Upper lobe of left lung (tissue), 6 donors: ENCODE results near the gene DDX24. TPM values are rescaled to one million over a fixed set of nuclear protein-coding genes. Genes with fewer than 3 reads are reported as not detected.
"Not testable (repeated sequence)": the region's sequence is repeated elsewhere in the genome, so short reads cannot be mapped to it uniquely, and the experiment has no call there.

Experiments used
- ATAC-seq, 2 donors: fragments of 200-7000 bp; cut with Tn5 transposase; one replicate each; pipeline ENCODE4 v1.9.1; 2022; ENCODE audit warnings: mild to moderate bottlenecking in 2 of 2, moderate library complexity in 2 of 2; ENCODE audit not compliant: low FRiP score in 2 of 2
- DNase-seq, 2 donors: peaks; one replicate each; pipeline ENCODE4 v3.0.0-alpha.2; 2019 to 2020
- H3K27ac ChIP-seq, 4 donors: fragments of 200-600 bp; sonication (generic); one replicate each; pipeline ENCODE4 v1.5.1; 2016 to 2019
- H3K27me3 ChIP-seq, 4 donors: fragments of 200-600 bp; sonication (generic); one replicate each; pipeline ENCODE4 v1.5.1; 2017 to 2019
- H3K36me3 ChIP-seq, 4 donors: fragments of 200-600 bp; sonication (generic); one replicate each; pipeline ENCODE4 v1.5.1; 2016 to 2019
- H3K4me1 ChIP-seq, 4 donors: fragments of 200-600 bp; sonication (generic); one replicate each; pipeline ENCODE4 v1.5.1; 2018 to 2019
- H3K4me3 ChIP-seq, 4 donors: fragments of 200-600 bp; sonication (generic); one replicate each; pipeline ENCODE4 v1.5.1; 2017 to 2019; ENCODE audit warnings: mild to moderate bottlenecking in 2 of 4, moderate library complexity in 1 of 4
- H3K9me3 ChIP-seq, 4 donors: fragments of 200-600 bp; sonication (generic); one replicate each; pipeline ENCODE4 v1.5.1; 2018 to 2019
- CTCF ChIP-seq, 6 experiments: fragments of 450-650 bp in 4 of 6; fragments of 200-600 bp in 2 of 6; sonication (generic) in 2 of 6; IDR thresholded peaks; one replicate each; pipeline ENCODE4 v1.5.1; 2016 to 2019; ENCODE audit warnings: antibody characterized with exemption in 6 of 6
- EP300 ChIP-seq, 4 donors: sonication (generic); formaldehyde crosslinking; IDR thresholded peaks; one replicate each; pipeline ENCODE4 v1.5.1; 2017; ENCODE audit warnings: antibody characterized with exemption in 4 of 4, control low read depth in 2 of 4
- POLR2A ChIP-seq, 4 donors: fragments of 450-650 bp; IDR thresholded peaks; one replicate each; pipeline ENCODE4 v1.5.1; 2016 to 2017; ENCODE audit warnings: antibody characterized with exemption in 4 of 4, mild to moderate bottlenecking in 2 of 4
- POLR2AphosphoS5 ChIP-seq, 2 donors: sonication (generic); formaldehyde crosslinking; IDR thresholded peaks; one replicate each; pipeline ENCODE4 v1.5.1; 2017; ENCODE audit warnings: antibody characterized with exemption in 2 of 2
- WGBS, 2 donors: methylation state at CpG; one replicate each; pipeline ENCODE4 v1.1.5; 2017 to 2018; 5-methylcytosine and 5-hydroxymethylcytosine counted together
- total RNA-seq, 6 donors: library from RNA; depleted of rRNA in 4 of 6; stranded (reverse); fragments of >200 nt in 4 of 6; gene quantifications; one replicate each; pipeline versions ENCODE4 v1.1.0 to v1.2.1, GENCODE V29; 2016 to 2021
- donor health status: DM: no; HTN: no; CAD: no; lungs with moderate emphysema.
- donor health status: DM: no; HTN: yes; CAD: no; lungs with severe emphysema.

DDX24 gene
- total RNA-seq, 6 donors from 2014 or later = 124 to 189 (median 154) TPM

DNA sequence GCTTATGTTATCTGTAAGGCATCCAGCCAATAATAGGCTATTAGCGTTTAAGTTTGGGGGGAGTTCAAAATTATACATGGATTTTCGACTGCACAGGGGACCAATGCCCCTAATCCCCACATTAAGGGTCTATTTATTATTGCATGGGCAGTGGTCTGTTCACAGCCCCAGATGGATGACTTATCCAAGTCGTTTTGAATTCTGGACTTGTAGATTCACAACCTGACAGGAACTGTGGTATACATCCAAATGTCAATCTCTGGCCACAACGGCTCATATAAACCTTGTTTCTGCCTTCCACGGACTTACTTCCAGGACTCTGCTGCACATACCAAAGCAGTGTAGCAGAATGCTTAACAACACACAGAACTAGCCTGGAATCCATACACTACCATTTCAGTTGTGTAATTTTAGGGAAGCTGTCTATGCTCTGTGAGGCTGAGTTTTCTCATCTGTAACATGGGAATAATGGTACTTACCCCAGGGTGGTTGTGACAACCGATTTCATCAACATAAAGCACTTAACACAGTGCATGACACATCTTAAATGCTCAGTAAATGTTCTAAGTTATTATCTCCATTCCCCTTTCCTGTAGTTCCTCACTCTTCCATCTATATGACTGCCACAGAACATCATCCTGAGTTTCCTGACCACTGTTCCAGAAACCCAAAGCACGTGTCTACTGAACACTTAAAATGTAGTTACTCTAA, 3.7 kb downstream of the DDX24 start:
- peaks cover 0 to 6% (median 4%) of the 10 kb centered on the region in 4 donors for H3K9me3 ChIP-seq
- ATAC-seq = no peak
- peaks cover 0 to 22% (median 7%) of the 10 kb centered on the region in 4 donors for H3K36me3 ChIP-seq
- 51 to 61% methylated on average over 7 of the region's 7 CpGs for WGBS, 2 donors
- DNase-seq = no peak
- H3K27ac ChIP-seq = no peak overlapping the region
- H3K4me3 ChIP-seq = peak overlapping the region in 3 of 4 donors; percentile 12 to 83 (median 30)
- H3K27me3 ChIP-seq = no peaks in the 10 kb centered on the region
- H3K4me1 ChIP-seq = peaks cover 32 to 52% (median 40%) of the 10 kb centered on the region in 4 donors
- TF ChIP-seq POLR2A (IDR thresholded peaks at IDR 0.05) = no peak

DNA sequence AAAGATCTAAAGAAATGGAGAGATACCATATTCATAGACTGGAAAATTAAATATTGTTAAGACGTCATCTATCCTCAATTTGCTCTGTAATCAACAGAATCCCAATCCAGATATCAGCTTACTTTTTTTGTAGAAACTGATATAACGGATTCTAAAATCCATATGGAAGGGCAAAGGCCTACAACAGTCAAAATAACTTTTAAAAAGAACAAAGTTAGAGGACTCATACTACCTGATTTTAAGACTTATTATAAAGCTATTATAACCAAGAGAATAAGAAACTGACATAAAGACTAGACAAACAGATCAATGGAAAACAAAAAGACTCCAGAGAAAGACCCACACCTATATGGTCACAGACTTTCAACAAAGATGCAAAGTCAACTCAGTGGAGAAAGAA, 6.0 kb downstream of the DDX24 start:
- 92 to 96% methylated on average over 2 of the region's 2 CpGs for WGBS, 2 donors
- Histone ChIP-seq H3K9me3 (peaks cover 0 to 6% (median 4%) of the 10 kb centered on the region in 4 donors), H3K4me1 (peaks cover 32 to 44% (median 36%) of the 10 kb centered on the region in 4 donors), H3K27me3 (no peaks in the 10 kb centered on the region), H3K27ac (no peak overlapping the region), H3K36me3 (peaks cover 0 to 22% (median 7%) of the 10 kb centered on the region in 4 donors), H3K4me3 (no peak overlapping the region)
- DNase-seq = no peak
- no peak for ATAC-seq
- TF ChIP-seq EP300 (IDR thresholded peaks at IDR 0.05) = no peak
- TF ChIP-seq POLR2A (IDR thresholded peaks at IDR 0.05) = no peak
- no peak for TF ChIP-seq POLR2AphosphoS5 (IDR thresholded peaks at IDR 0.05)
- TF ChIP-seq CTCF (IDR thresholded peaks at IDR 0.05) = no peak

GRCh38 chr14:94074534-94074933, 6.5 kb downstream of the DDX24 start:
- Histone ChIP-seq H3K36me3 (peaks cover 0 to 22% (median 7%) of the 10 kb centered on the region in 4 donors), H3K9me3 (peaks cover 0 to 6% (median 4%) of the 10 kb centered on the region in 4 donors), H3K27ac (no peak overlapping the region), H3K27me3 (no peaks in the 10 kb centered on the region), H3K4me1 (peaks cover 28 to 39% (median 33%) of the 10 kb centered on the region in 4 donors), H3K4me3 (no peak overlapping the region)
- 93 to 98% methylated on average over 3 of the region's 3 CpGs for WGBS, 2 donors
- DNase-seq (no peak), ATAC-seq (no peak)
- TF ChIP-seq POLR2A (IDR thresholded peaks at IDR 0.05) (no peak), CTCF (IDR thresholded peaks at IDR 0.05) (no peak), POLR2AphosphoS5 (IDR thresholded peaks at IDR 0.05) (no peak), EP300 (IDR thresholded peaks at IDR 0.05) (no peak)

- 94 to 97% methylated on average over 3 of the region's 3 CpGs for WGBS, 2 donors
- ATAC-seq = not testable (repeated sequence)
These were observed 8.9 kb downstream of the DDX24 start for GRCh38 chr14:94072076-94072475.

DNA sequence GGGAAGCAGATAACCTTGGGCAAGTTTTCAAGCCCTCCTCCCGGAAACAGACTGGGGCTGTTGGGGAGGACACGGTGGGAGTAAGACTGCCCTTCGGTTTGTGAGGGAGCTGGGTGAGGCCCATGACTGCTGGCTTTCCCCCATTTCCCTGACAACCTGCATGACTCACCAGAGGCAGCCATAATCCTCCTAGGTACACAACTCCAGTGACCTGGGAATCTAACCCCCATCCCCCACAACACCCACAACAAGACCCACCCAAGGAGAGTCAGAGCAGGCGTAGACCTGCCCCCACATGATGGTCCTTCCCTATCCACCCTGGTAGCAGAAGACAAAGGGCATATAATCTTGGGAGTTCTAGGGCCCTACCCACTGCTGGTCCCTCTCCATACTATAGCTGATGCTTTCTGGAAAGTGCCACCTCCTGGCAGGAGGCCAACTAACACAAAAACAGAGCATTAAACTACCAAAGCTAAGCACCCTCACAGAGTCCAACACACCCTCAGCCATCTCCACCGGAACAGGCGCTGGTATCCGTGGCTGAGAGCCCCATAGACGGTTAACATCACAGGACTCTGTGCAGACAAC, 14.8 kb downstream of the DDX24 start:
- peaks cover 19 to 30% (median 24%) of the 10 kb centered on the region in 4 donors for H3K4me1 ChIP-seq
- no peak overlapping the region for H3K4me3 ChIP-seq
- no peak for TF ChIP-seq CTCF (IDR thresholded peaks at IDR 0.05)
- no peak for TF ChIP-seq EP300 (IDR thresholded peaks at IDR 0.05)
- no peak for TF ChIP-seq POLR2AphosphoS5 (IDR thresholded peaks at IDR 0.05)
- TF ChIP-seq POLR2A (IDR thresholded peaks at IDR 0.05) = no peak
- ATAC-seq (no peak), DNase-seq (peak in 1 of 2 donors; percentile 32)
- H3K9me3 ChIP-seq = no peaks in the 10 kb centered on the region
- H3K27me3 ChIP-seq = no peaks in the 10 kb centered on the region
- WGBS, 2 donors = 73 to 81% methylated on average over 8 of the region's 8 CpGs
- no peak overlapping the region for H3K27ac ChIP-seq
- peaks cover 5 to 24% (median 11%) of the 10 kb centered on the region in 4 donors for H3K36me3 ChIP-seq

More at GRCh38 chr14:94072076-94072475, 8.9 kb downstream of the DDX24 start:
- H3K27me3 ChIP-seq, H3K4me3 ChIP-seq, H3K27ac ChIP-seq, H3K36me3 ChIP-seq, H3K9me3 ChIP-seq, DNase-seq: not testable (repeated sequence)
- peaks cover 4 to 19% (median 11%) of the 10 kb centered on the region in 4 donors for H3K4me1 ChIP-seq
